Testis (tissue), 2 donors: ENCODE results near the gene RNF113B.

Experiments used
- CTCF ChIP-seq, 3 experiments: fragments of 450-650 bp in 2 of 3; fragments of 200-600 bp in 1 of 3; sonication (generic) in 1 of 3; IDR thresholded peaks; one replicate each; pipeline ENCODE4 v1.5.1; 2016 to 2019; ENCODE audit warnings: antibody characterized with exemption in 3 of 3, mild to moderate bottlenecking in 2 of 3, moderate library complexity in 1 of 3
- POLR2A ChIP-seq: fragments of 450-650 bp; IDR thresholded peaks from one replicate; pipeline ENCODE4 v1.6.1; 2017; ENCODE audit warnings: antibody characterized with exemption, mild to moderate bottlenecking, moderate library complexity

DNA sequence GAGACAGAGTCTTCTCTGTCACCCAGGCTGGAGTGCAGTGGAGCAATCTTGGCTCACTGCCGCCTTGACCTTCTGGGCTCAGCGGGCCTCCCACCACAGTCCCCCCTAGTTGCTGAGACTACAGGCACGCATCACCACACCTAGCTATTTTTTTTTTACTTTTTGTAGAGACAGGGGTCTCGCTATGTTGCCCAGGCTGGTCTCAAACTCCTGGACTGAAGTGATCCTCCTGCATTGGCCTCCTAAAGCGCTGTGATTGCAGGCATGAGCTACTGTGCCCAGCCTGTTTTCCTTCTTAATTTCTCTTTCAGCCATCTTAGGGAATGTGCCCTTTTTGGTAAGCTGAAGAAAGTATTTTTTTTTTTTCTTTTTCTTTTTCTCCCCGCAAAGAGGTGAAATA, 42.6 kb upstream of the RNF113B start:
- TF ChIP-seq CTCF (IDR thresholded peaks at IDR 0.05) (no peak), POLR2A (no peak)
